RWPE1 (cell line): ENCODE results near the gene POLR2F.
A peak's percentile ranks its signal among the peaks of the same experiment; 100 is the strongest.

Source experiments
- CTCF ChIA-PET: fragments of 350-600 bp; sonication (Branson Sonifier 250); formaldehyde crosslinking; extraction: SDS; loops from one replicate; lab custom pipeline; 2021; lab: Yijun Ruan, JAX
- POLR2A ChIA-PET: fragments of 400-600 bp; formaldehyde crosslinking; extraction: SDS; loops from one replicate; lab custom pipeline; 2020; ENCODE audit warnings: antibody characterized with exemption; ENCODE audit not compliant: low non-redundant PET; lab: Yijun Ruan, JAX
- DNase-seq: peaks from one replicate; pipeline ENCODE4 v3.0.0; 2012; ENCODE audit warnings: low spot score
- H3K27ac ChIP-seq: fragments of 450-650 bp; 2 replicates; pipeline ENCODE4 v1.5.1; 2017
- TF ChIP-seq, protein P1 (sequence below): fragments of 450-650 bp; conservative IDR thresholded peaks from 2 replicates; pipeline ENCODE4 v1.5.1; 2017; ENCODE audit warnings: low read depth, mild to moderate bottlenecking

POLR2F gene

DNA sequence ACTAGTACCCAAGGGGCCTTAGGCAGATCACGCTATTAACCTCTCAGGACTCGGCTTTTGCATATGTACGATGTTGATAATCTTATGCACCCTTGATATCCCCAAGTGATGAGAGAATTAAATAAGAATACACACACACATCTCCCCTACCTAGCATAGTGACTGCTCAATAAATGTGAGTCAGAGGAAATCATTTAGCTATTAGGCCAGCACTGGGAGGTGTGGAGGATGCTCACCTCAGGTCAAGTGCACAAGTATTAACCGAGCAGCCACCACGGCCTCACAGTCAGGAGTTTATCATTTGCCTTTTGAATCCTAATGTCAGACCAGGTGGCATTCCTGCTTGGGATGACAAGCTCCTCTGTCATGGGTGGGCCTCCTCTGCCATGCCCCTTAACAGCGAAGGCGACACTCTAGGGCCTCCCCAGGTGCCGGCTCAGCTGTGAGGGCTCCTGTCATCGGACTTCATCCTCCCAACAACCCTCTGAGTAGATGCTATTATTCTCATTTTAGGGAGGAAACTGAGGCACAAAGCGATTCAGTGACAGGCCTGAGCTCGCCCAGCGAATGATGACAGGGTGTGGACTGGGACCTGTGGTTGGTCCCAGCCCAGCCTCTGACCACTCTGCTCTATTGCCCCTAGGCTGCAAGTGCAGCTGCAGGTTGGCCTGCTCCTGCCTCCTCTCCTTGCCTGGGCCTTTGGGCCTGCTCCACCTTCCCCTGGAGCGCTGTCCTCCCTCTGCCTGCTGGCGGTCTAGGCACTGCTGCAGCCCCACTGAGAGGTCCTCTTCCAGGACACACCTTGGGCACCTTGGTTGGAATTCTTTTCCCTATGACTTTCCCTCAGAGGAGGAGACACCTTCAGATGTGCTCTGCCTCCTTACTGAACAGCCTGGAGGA lies 35.9 kb downstream of the POLR2F start:
- CTCF ChIA-PET: interaction anchor here (0.6 kb wide), 1 partner anchor 1010 kb away, joined by 4 read pairs; no protein-coding TSS in a partner anchor

GRCh38 chr22:37990301-37990700 lies 36.8 kb downstream of the POLR2F start:
- no peak for DNase-seq
- CTCF ChIA-PET: interaction anchor here (0.6 kb wide), 1 partner anchor 49 kb away, joined by 4 read pairs; no protein-coding TSS in a partner anchor
- POLR2A ChIA-PET: no interaction called here
- TF ChIP-seq, protein P1, sequence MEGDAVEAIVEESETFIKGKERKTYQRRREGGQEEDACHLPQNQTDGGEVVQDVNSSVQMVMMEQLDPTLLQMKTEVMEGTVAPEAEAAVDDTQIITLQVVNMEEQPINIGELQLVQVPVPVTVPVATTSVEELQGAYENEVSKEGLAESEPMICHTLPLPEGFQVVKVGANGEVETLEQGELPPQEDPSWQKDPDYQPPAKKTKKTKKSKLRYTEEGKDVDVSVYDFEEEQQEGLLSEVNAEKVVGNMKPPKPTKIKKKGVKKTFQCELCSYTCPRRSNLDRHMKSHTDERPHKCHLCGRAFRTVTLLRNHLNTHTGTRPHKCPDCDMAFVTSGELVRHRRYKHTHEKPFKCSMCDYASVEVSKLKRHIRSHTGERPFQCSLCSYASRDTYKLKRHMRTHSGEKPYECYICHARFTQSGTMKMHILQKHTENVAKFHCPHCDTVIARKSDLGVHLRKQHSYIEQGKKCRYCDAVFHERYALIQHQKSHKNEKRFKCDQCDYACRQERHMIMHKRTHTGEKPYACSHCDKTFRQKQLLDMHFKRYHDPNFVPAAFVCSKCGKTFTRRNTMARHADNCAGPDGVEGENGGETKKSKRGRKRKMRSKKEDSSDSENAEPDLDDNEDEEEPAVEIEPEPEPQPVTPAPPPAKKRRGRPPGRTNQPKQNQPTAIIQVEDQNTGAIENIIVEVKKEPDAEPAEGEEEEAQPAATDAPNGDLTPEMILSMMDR: no peak
- no peak overlapping the region for H3K27ac ChIP-seq

More for the DNA sequence above, 35.9 kb downstream of the POLR2F start:
- no peak for DNase-seq
- no peak overlapping the region for H3K27ac ChIP-seq
- POLR2A ChIA-PET: no interaction called here
- TF ChIP-seq, protein P1: no peak

DNA sequence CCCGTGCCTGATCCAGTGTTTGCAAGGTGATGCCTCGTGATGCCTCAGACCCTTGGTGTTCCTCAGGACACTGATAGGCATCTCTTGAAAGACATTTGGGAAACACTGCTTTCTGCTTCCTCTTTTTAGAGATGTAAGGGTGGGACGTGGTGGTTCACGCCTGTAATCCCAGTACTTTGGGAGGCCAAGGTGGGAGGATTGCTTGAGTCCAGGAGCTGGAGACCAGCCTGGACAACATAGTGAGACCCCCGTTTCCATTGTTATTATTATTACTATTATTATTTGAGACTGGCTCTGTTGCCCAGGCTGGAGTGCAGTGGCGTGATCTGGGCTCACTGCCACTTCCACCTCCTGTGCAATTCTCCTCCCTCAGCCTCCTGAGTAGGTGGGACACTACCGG lies 37.4 kb downstream of the POLR2F start:
- POLR2A ChIA-PET: no interaction called here
- CTCF ChIA-PET: interaction anchor here (0.6 kb wide), 1 partner anchor 50 kb away, joined by 4 read pairs; no protein-coding TSS in a partner anchor
- H3K27ac ChIP-seq: no peak overlapping the region
- TF ChIP-seq, protein P1: no peak
- no peak for DNase-seq

- ChIA-PET POLR2A (no interaction called here), CTCF (no interaction called here)
- TF ChIP-seq, protein P1: no peak
- no peak overlapping the region for H3K27ac ChIP-seq
- no peak for DNase-seq
Measured at GRCh38 chr22:37991731-37992442, 38.4 kb downstream of the POLR2F start.

DNA sequence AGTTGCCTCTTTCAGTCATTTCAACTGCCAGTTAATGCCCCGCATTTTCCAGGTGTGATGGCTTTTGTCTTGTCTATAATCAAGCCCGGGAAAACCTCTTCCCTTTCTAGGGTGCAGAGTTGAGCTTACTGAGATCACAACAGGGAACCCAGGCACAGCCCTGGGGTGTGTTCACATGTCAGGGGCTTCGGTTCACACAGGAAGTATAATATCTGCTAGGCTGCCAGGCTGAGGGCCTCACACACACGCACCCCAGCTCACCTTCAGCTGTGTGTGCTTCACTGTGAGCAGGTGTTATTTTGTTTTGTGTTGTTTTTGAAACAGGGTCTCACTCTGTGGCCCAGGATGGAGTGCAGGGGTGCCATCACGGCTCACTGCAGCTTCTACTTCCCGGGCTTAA lies 40.5 kb downstream of the POLR2F start:
- DNase-seq: no peak
- ChIA-PET POLR2A (no interaction called here), CTCF (no interaction called here)
- H3K27ac ChIP-seq: peak overlapping the region; percentile 18
- TF ChIP-seq, protein P1: no peak

GRCh38 chr22:37994982-37995381 lies 41.5 kb downstream of the POLR2F start:
- TF ChIP-seq, protein P1: no peak
- ChIA-PET CTCF (no interaction called here), POLR2A (no interaction called here)
- no peak for DNase-seq
- H3K27ac ChIP-seq: no peak overlapping the region
